ENCODE measurements around the gene ARSB. TPM values are rescaled to one million over a fixed set of nuclear protein-coding genes. Genes with fewer than 3 reads are reported as not detected.
"Not testable (repeated sequence)": the region's sequence is repeated elsewhere in the genome, so short reads cannot be mapped to it uniquely, and the experiment has no call there.

Gene ARSB
- total RNA-seq, 1 donor from 2014 or later = 30.2 TPM

DNA sequence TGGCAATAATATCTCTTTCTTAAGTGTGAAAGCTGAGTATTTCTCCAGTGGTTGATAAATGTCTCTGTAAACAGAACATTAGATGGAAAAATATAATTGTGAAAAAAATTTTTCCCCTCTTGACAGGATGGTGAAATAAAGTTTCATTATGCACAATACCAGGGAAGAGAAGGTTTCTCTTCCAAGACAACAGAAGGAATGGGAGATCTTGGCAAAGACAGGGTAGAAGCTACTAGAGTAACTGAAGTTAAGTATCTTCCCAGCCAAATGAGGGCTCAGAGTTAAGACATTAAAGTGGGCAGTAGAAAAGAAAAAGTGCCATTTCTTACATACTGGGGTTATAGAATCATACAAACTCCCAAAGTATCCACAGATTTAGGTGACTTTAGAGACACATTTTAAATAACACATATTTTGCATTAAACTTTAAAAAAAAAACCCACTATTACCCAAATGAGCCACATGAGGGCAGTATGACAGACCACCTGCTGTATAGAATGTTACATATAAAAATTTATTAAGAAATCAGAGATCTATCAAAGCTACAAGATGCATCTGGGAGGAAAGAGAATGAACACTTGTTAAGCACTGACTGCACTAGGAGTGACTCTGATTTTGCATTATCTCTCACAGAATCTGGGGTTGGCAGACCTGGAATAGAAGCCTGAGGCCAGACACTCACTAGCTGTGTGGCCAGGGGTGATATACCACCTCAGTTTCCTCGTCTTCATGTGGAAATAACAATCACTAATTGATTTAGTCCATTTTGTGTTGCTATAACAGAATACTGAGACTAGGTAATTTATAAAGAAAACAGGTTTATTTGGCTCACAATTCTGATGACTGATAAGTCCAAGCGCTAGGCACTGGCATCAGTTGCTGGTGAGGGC lies 98.5 kb downstream of the ARSB start:
- Histone ChIP-seq H3K27ac (ENCODE audit: low read depth, low read length) (no peak overlapping the region), H3K27me3 (ENCODE audit: insufficient read depth, low read length) (no peaks in the 10 kb centered on the region), H4K20me1 (ENCODE audit: insufficient read depth, low read length) (no peaks in the 10 kb centered on the region), H3K4me2 (ENCODE audit: low read length) (no peak overlapping the region), H3K9me3 (ENCODE audit: insufficient read depth, low read depth, low read length) (no peaks in the 10 kb centered on the region), H3K9ac (ENCODE audit: low read length) (no peak overlapping the region), H3K36me3 (ENCODE audit: insufficient read depth, low read length) (no peaks in the 10 kb centered on the region), H3K79me2 (ENCODE audit: insufficient read depth, low read length) (no peaks in the 10 kb centered on the region), H2AFZ (ENCODE audit: low read depth, low read length) (no peak overlapping the region), H3K4me3 (ENCODE audit: insufficient read depth, low read depth, low read length) (no peak overlapping the region), H3K4me1 (ENCODE audit: insufficient read depth, low read length) (no peaks in the 10 kb centered on the region)
- Mint-ChIP-seq H3K4me1 (ENCODE audit: low read depth, unreplicated experiment) (peaks cover 12% of the 10 kb centered on the region), H3K4me3 (ENCODE audit: unreplicated experiment) (no peak overlapping the region), H3K27me3 (ENCODE audit: low read depth, unreplicated experiment) (no peaks in the 10 kb centered on the region), H3K27ac (ENCODE audit: unreplicated experiment) (no peak overlapping the region), H3K9me3 (ENCODE audit: unreplicated experiment) (no peaks in the 10 kb centered on the region), H3K36me3 (ENCODE audit: low read depth, unreplicated experiment) (no peaks in the 10 kb centered on the region)
- FAIRE-seq (no peak), DNase-seq (ENCODE audit: low read depth) (no peak)
- no peak for TF ChIP-seq EZH2 (IDR thresholded peaks at IDR 0.05; ENCODE audit: insufficient read depth, low read length)
- TF ChIP-seq, protein P1, sequence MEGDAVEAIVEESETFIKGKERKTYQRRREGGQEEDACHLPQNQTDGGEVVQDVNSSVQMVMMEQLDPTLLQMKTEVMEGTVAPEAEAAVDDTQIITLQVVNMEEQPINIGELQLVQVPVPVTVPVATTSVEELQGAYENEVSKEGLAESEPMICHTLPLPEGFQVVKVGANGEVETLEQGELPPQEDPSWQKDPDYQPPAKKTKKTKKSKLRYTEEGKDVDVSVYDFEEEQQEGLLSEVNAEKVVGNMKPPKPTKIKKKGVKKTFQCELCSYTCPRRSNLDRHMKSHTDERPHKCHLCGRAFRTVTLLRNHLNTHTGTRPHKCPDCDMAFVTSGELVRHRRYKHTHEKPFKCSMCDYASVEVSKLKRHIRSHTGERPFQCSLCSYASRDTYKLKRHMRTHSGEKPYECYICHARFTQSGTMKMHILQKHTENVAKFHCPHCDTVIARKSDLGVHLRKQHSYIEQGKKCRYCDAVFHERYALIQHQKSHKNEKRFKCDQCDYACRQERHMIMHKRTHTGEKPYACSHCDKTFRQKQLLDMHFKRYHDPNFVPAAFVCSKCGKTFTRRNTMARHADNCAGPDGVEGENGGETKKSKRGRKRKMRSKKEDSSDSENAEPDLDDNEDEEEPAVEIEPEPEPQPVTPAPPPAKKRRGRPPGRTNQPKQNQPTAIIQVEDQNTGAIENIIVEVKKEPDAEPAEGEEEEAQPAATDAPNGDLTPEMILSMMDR (IDR thresholded peaks at IDR 0.05; ENCODE audit: insufficient read depth, low read depth, low read length) = peak; percentile 57

DNA sequence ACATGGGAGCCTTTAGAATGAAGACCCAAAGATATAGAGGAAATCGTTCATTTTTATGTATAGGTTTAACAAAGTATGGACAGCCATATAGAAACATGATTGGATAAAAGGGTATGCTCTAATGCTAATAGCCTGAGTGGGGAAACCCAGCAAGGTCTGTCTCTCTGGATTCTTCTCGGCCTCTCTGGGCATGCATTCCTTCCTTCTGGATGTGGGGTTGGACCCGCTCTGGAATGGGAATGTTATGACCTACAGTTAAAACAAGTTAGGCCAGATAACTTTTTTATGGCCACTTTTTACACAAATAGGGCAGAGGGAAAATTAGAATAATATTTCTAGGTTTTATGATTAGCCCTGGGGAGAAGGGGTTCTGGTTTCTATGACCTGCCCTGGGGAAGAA lies 103.2 kb downstream of the ARSB start:
- Histone ChIP-seq H3K79me2 (ENCODE audit: insufficient read depth, low read length) (no peaks in the 10 kb centered on the region), H3K27ac (ENCODE audit: low read depth, low read length) (no peak overlapping the region), H2AFZ (ENCODE audit: low read depth, low read length) (no peak overlapping the region), H3K27me3 (ENCODE audit: insufficient read depth, low read length) (no peaks in the 10 kb centered on the region), H3K4me2 (ENCODE audit: low read length) (no peak overlapping the region), H3K4me3 (ENCODE audit: insufficient read depth, low read depth, low read length) (no peak overlapping the region), H3K9ac (ENCODE audit: low read length) (no peak overlapping the region), H3K4me1 (ENCODE audit: insufficient read depth, low read length) (no peaks in the 10 kb centered on the region), H3K9me3 (ENCODE audit: insufficient read depth, low read depth, low read length) (no peaks in the 10 kb centered on the region), H3K36me3 (ENCODE audit: insufficient read depth, low read length) (no peaks in the 10 kb centered on the region), H4K20me1 (ENCODE audit: insufficient read depth, low read length) (no peaks in the 10 kb centered on the region)
- DNase-seq (ENCODE audit: low read depth) = no peak
- Mint-ChIP-seq H3K27me3 (ENCODE audit: low read depth, unreplicated experiment) (no peaks in the 10 kb centered on the region), H3K4me3 (ENCODE audit: unreplicated experiment) (no peak overlapping the region), H3K27ac (ENCODE audit: unreplicated experiment) (no peak overlapping the region), H3K36me3 (ENCODE audit: low read depth, unreplicated experiment) (peaks cover 2% of the 10 kb centered on the region), H3K9me3 (ENCODE audit: unreplicated experiment) (no peaks in the 10 kb centered on the region), H3K4me1 (ENCODE audit: low read depth, unreplicated experiment) (no peaks in the 10 kb centered on the region)
- no peak for FAIRE-seq
- TF ChIP-seq, protein P1 (IDR thresholded peaks at IDR 0.05; ENCODE audit: insufficient read depth, low read depth, low read length) = no peak
- TF ChIP-seq EZH2 (IDR thresholded peaks at IDR 0.05; ENCODE audit: insufficient read depth, low read length) = no peak

DNA sequence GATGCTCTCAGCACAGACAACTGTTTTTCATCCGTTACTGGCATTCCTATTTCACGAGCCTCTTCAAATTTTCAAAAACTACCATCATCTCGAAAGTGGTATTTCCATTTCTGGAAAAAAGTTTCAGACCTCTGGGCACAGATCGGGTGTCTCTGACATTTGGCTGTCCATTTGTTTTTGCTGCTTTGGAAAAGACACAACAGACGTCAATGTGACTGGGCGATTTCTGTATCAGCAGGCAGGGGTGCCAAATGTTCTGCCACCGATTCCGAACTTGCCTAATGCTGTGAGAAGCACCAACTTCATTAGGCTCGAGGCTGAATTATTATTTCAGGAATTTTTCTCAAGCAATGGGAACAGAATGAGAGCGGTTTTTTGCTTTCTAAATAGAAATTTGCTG lies 105.6 kb downstream of the ARSB start:
- Histone ChIP-seq H3K9ac (ENCODE audit: low read length) (no peak overlapping the region), H3K4me1 (ENCODE audit: insufficient read depth, low read length) (no peaks in the 10 kb centered on the region), H2AFZ (ENCODE audit: low read depth, low read length) (no peak overlapping the region), H3K27ac (ENCODE audit: low read depth, low read length) (no peak overlapping the region), H3K9me3 (ENCODE audit: insufficient read depth, low read depth, low read length) (no peaks in the 10 kb centered on the region), H3K27me3 (ENCODE audit: insufficient read depth, low read length) (no peaks in the 10 kb centered on the region), H4K20me1 (ENCODE audit: insufficient read depth, low read length) (no peaks in the 10 kb centered on the region), H3K79me2 (ENCODE audit: insufficient read depth, low read length) (no peaks in the 10 kb centered on the region), H3K36me3 (ENCODE audit: insufficient read depth, low read length) (no peaks in the 10 kb centered on the region), H3K4me2 (ENCODE audit: low read length) (no peak overlapping the region), H3K4me3 (ENCODE audit: insufficient read depth, low read depth, low read length) (no peak overlapping the region)
- Mint-ChIP-seq H3K27me3 (ENCODE audit: low read depth, unreplicated experiment) (no peaks in the 10 kb centered on the region), H3K4me1 (ENCODE audit: low read depth, unreplicated experiment) (no peaks in the 10 kb centered on the region), H3K36me3 (ENCODE audit: low read depth, unreplicated experiment) (peaks cover 2% of the 10 kb centered on the region), H3K4me3 (ENCODE audit: unreplicated experiment) (no peak overlapping the region), H3K27ac (ENCODE audit: unreplicated experiment) (no peak overlapping the region), H3K9me3 (ENCODE audit: unreplicated experiment) (no peaks in the 10 kb centered on the region)
- no peak for FAIRE-seq
- DNase-seq (ENCODE audit: low read depth) = no peak
- TF ChIP-seq EZH2 (IDR thresholded peaks at IDR 0.05; ENCODE audit: insufficient read depth, low read length) = no peak
- TF ChIP-seq, protein P1 (IDR thresholded peaks at IDR 0.05; ENCODE audit: insufficient read depth, low read depth, low read length) = no peak

DNA sequence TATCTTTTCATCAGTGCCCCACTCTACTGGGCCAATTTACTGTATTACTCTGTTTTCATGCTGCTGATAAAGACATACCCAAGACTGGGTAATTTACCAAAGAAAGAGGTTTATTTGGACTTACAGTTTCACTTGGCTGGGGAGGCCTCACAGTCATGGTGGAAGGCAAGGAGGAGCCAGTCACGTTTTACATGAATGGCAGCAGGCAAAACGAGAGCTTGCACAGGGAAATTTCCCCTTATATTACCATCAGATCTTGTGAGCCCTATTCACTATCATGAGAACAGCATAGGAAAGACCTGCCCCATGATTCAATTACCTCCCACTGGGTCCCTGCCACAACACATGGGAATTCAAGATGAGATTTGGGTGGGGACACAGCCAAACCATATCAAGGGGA lies 119.0 kb downstream of the ARSB start:
- not testable (repeated sequence) for H3K4me1 ChIP-seq (ENCODE audit: insufficient read depth, low read length); H3K36me3 ChIP-seq (ENCODE audit: insufficient read depth, low read length); H3K27me3 Mint-ChIP-seq (ENCODE audit: low read depth, unreplicated experiment); H3K4me3 ChIP-seq (ENCODE audit: insufficient read depth, low read depth, low read length); FAIRE-seq; H3K27me3 ChIP-seq (ENCODE audit: insufficient read depth, low read length); H3K9ac ChIP-seq (ENCODE audit: low read length); H3K4me1 Mint-ChIP-seq (ENCODE audit: low read depth, unreplicated experiment); H3K9me3 ChIP-seq (ENCODE audit: insufficient read depth, low read depth, low read length); H4K20me1 ChIP-seq (ENCODE audit: insufficient read depth, low read length); H3K9me3 Mint-ChIP-seq (ENCODE audit: unreplicated experiment); H3K4me3 Mint-ChIP-seq (ENCODE audit: unreplicated experiment); H2AFZ ChIP-seq (ENCODE audit: low read depth, low read length); H3K27ac Mint-ChIP-seq (ENCODE audit: unreplicated experiment); H3K79me2 ChIP-seq (ENCODE audit: insufficient read depth, low read length); DNase-seq (ENCODE audit: low read depth); H3K27ac ChIP-seq (ENCODE audit: low read depth, low read length); H3K4me2 ChIP-seq (ENCODE audit: low read length)
- peaks cover 18% of the 10 kb centered on the region for H3K36me3 Mint-ChIP-seq (ENCODE audit: low read depth, unreplicated experiment)

Measured in astrocyte (in vitro differentiated cells and primary cell).